OCI-LY1 (cell line): ENCODE data around the gene FCF1.

Experiments used
- EZH2 ChIP-seq: fragments of 200-600 bp; sonication (generic), shearing (Covaris generic); IDR thresholded peaks from 2 replicates; pipeline ENCODE4 v1.8.0; 2017; ENCODE audit warnings: borderline replicate concordance, mixed run types, mild to moderate bottlenecking, antibody characterized with exemption, low read length, moderate library complexity, mixed read lengths
- TF ChIP-seq, protein P1 (sequence below): fragments of 200-600 bp; sonication (generic), shearing (Covaris generic); IDR thresholded peaks from 2 replicates; pipeline ENCODE4 v1.5.1; 2017; ENCODE audit warnings: mild to moderate bottlenecking, antibody characterized with exemption, low read length, moderate library complexity, mixed read lengths

DNA sequence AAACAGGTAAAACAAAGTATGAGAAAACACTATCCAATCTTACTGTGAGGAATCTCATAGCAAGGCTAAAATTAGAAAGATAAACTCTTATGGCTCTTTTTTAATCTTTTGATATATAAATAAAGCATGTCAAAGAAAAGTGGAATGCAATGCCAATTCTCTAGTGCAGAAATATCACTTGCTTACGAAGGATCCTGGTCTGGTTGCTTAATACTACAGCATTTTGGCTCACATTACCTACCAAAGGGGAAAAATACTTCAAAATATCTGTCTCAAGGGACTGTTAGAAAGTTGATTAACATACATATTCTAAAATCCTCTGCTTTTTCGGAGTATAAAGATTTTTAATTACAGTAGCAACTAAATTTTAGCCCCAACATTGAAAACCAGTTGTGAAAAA, 21.5 kb upstream of the FCF1 start:
- TF ChIP-seq, protein P1, sequence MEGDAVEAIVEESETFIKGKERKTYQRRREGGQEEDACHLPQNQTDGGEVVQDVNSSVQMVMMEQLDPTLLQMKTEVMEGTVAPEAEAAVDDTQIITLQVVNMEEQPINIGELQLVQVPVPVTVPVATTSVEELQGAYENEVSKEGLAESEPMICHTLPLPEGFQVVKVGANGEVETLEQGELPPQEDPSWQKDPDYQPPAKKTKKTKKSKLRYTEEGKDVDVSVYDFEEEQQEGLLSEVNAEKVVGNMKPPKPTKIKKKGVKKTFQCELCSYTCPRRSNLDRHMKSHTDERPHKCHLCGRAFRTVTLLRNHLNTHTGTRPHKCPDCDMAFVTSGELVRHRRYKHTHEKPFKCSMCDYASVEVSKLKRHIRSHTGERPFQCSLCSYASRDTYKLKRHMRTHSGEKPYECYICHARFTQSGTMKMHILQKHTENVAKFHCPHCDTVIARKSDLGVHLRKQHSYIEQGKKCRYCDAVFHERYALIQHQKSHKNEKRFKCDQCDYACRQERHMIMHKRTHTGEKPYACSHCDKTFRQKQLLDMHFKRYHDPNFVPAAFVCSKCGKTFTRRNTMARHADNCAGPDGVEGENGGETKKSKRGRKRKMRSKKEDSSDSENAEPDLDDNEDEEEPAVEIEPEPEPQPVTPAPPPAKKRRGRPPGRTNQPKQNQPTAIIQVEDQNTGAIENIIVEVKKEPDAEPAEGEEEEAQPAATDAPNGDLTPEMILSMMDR, result no peak
- TF ChIP-seq EZH2, result no peak
